ENCODE data around the gene CPA3. TPM values are rescaled to one million over a fixed set of nuclear protein-coding genes. Genes with fewer than 3 reads are reported as not detected.

The CPA3 gene
- total RNA-seq, 5 donors from 2014 or later (not counting 1 experiment from before 2014, with no cell fraction given) = 0.20 to 2.3 (median 0.75) TPM; not detected in 1

DNA sequence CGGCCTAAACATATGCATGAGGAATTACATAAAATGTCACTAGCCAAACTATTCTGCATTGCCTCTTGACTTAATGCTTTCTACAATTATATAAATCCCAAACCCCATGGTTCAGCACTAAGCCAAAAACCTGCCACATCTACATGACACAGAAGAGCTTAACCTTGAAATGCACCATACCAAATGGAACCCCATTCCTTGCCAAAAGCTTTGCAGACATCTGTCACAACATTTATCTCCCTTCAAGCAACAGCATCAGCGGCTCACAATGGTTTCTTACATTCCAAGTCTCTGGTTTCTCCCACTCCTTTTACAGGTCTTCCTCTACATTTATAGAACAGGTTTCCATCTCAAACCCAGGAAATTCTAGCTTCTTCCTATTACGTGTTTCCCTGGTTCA is 67.9 kb downstream of the CPA3 start:
- no peak overlapping the region for H3K4me3 ChIP-seq (ENCODE audit: control insufficient read depth in 1 of 2, extremely low read depth in 1 of 2, low read length in 1 of 2)
- no peaks in the 10 kb centered on the region for H3K9me3 ChIP-seq
- H3K27me3 Mint-ChIP-seq = peaks cover 24 to 33% of the 10 kb centered on the region in 2 donors
- ChIA-PET CTCF (interaction anchor here (0.7 to 0.8 kb wide), 2 partner anchors 9 to 23 kb away, joined by 3 read pairs; no protein-coding TSS in a partner anchor), POLR2A (no interaction called here)
- H3K27me3 ChIP-seq (replicated peaks in 1 of 2; ENCODE audit: control insufficient read depth in 2 of 2, extremely low read depth in 1 of 2, insufficient read depth in 2 of 2, low read length in 1 of 2) = peaks cover 0 to 3% of the 10 kb centered on the region in 2 experiments
- no peak overlapping the region for H3K27ac Mint-ChIP-seq
- H3K4me1 Mint-ChIP-seq = no peaks in the 10 kb centered on the region
- H3K36me3 ChIP-seq (ENCODE audit: control insufficient read depth in 2 of 2, extremely low read depth in 1 of 2, insufficient read depth in 1 of 2, low read length in 1 of 2) = no peaks in the 10 kb centered on the region
- no peak for ATAC-seq (replicated peaks in 1 of 4)
- no peak overlapping the region for H3K27ac ChIP-seq (ENCODE audit: low read length)
- no peak for DNase-seq
- no peaks in the 10 kb centered on the region for H3K9me3 Mint-ChIP-seq
- no peaks in the 10 kb centered on the region for H3K36me3 Mint-ChIP-seq
- no peak overlapping the region for H3K4me3 Mint-ChIP-seq
- 92% methylated on average over 1 of the region's 3 CpGs for WGBS (ENCODE audit: insufficient coverage)
- no peaks in the 10 kb centered on the region for H3K4me1 ChIP-seq (ENCODE audit: control insufficient read depth in 1 of 2, extremely low read depth in 1 of 2, insufficient read depth in 2 of 2, low read length in 2 of 2)

DNA sequence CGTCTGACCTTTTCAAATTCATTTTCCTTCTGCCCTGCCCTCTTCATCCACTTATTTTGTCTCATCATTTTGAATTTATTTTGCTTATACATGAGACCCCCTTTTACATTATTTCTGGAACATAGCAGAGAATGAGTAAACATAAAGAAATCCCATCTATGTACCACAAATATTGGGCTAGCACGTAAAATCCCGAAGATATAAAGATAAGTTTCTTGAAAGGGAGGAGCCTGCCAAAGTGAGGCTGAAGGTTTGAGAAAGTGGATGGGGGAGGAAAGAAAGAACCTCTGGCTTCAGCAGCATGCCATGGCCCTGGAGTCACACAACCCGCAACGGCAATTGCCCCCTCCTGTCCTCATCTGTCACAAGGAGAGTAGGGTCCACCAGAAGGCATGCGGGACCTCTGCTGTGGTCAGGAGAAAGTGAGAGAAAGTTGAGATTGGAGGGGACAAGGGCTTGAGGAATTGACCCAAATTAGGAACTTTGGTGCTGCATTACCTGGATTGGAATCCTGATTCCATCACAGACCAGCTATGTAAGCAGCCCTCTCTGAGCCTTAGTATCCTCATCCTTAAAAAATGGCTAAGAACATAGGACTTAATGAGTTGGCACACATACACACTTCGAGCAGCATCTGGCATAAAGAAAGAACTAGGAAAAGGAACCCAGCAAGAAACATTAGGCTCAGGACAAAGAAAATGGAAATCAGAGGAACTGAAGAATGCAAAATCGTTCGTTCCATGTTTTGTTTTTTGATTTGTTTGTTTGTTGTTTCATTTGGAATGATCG is 72.6 kb downstream of the CPA3 start:
- no peaks in the 10 kb centered on the region for H3K36me3 ChIP-seq (ENCODE audit: control insufficient read depth in 2 of 2, extremely low read depth in 1 of 2, insufficient read depth in 1 of 2, low read length in 1 of 2)
- Mint-ChIP-seq H3K4me3 (no peak overlapping the region), H3K4me1 (no peaks in the 10 kb centered on the region), H3K27me3 (peaks cover 21 to 37% of the 10 kb centered on the region in 2 donors), H3K9me3 (no peaks in the 10 kb centered on the region), H3K36me3 (no peaks in the 10 kb centered on the region), H3K27ac (no peak overlapping the region)
- no peak overlapping the region for H3K27ac ChIP-seq (ENCODE audit: low read length)
- ChIA-PET POLR2A (no interaction called here), CTCF (no interaction called here)
- no peaks in the 10 kb centered on the region for H3K4me1 ChIP-seq (ENCODE audit: control insufficient read depth in 1 of 2, extremely low read depth in 1 of 2, insufficient read depth in 2 of 2, low read length in 2 of 2)
- no peak overlapping the region for H3K4me3 ChIP-seq (ENCODE audit: control insufficient read depth in 1 of 2, extremely low read depth in 1 of 2, low read length in 1 of 2)
- H3K9me3 ChIP-seq = no peaks in the 10 kb centered on the region
- ATAC-seq (replicated peaks in 1 of 4) = no peak
- 20% methylated on average over 1 of the region's 10 CpGs for WGBS (ENCODE audit: insufficient coverage)
- H3K27me3 ChIP-seq (replicated peaks in 1 of 2; ENCODE audit: control insufficient read depth in 2 of 2, extremely low read depth in 1 of 2, insufficient read depth in 2 of 2, low read length in 1 of 2) = peaks cover 0 to 7% of the 10 kb centered on the region in 2 experiments
- DNase-seq = no peak

DNA sequence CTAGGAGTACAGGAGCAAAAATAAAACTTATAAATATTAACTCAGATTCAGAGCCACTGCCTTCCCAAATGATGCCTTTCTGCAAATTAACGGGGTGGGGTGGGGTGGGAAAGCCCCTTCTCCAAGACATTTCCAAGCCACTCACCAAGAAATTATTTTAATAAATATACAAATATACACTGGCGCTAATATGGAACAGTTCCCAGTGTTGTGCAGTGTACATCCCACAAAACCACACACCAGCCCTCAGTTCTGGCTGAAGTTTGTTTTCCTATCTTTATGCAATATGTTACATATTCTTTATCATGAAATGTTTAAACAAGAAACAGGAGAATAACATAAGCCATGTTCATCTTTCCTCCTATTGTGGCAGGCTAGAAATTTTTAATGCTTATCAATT is 73.2 kb downstream of the CPA3 start:
- Histone ChIP-seq H3K36me3 (ENCODE audit: control insufficient read depth in 2 of 2, extremely low read depth in 1 of 2, insufficient read depth in 1 of 2, low read length in 1 of 2) (no peaks in the 10 kb centered on the region), H3K4me3 (ENCODE audit: control insufficient read depth in 1 of 2, extremely low read depth in 1 of 2, low read length in 1 of 2) (no peak overlapping the region), H3K27ac (ENCODE audit: low read length) (no peak overlapping the region), H3K4me1 (ENCODE audit: control insufficient read depth in 1 of 2, extremely low read depth in 1 of 2, insufficient read depth in 2 of 2, low read length in 2 of 2) (no peaks in the 10 kb centered on the region), H3K27me3 (replicated peaks in 1 of 2; ENCODE audit: control insufficient read depth in 2 of 2, extremely low read depth in 1 of 2, insufficient read depth in 2 of 2, low read length in 1 of 2) (peaks cover 0 to 7% of the 10 kb centered on the region in 2 experiments), H3K9me3 (no peaks in the 10 kb centered on the region)
- no peaks in the 10 kb centered on the region for H3K36me3 Mint-ChIP-seq
- ChIA-PET POLR2A (interaction anchor here in 1 of 2 donors (0.6 kb wide), 1 partner anchor 225 kb away, joined by 3 read pairs; no protein-coding TSS in a partner anchor), CTCF (interaction anchor here in 1 of 2 donors (0.7 kb wide), 1 partner anchor 30 kb away, joined by 3 read pairs; no protein-coding TSS in a partner anchor)
- H3K27me3 Mint-ChIP-seq = peaks cover 15 to 32% of the 10 kb centered on the region in 2 donors
- H3K4me1 Mint-ChIP-seq = no peaks in the 10 kb centered on the region
- DNase-seq (no peak), ATAC-seq (replicated peaks in 1 of 4) (no peak)
- no peak overlapping the region for H3K4me3 Mint-ChIP-seq
- no peak overlapping the region for H3K27ac Mint-ChIP-seq
- H3K9me3 Mint-ChIP-seq = no peaks in the 10 kb centered on the region
- no CpG with 5 or more reads among the region's 2 CpGs for WGBS (ENCODE audit: insufficient coverage)

DNA sequence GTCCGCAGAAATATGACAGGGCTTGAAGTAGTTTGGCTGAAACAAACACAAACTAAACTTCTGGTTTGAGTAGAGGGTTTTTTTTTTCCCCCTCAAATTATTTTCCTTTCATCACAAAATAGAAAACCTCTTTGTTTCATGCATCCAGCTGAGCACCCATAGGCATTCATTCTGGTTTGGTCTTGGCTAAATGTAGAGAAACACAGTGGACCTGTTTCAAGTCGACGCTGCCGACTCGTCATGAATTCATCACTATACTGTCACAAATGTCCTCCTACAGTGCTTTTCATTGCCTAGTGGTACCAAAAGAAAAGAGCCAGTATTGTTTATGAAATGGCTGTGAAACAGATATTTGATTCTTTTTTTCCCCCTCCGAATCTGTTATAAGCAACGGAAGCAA is 73.8 kb downstream of the CPA3 start:
- ChIA-PET CTCF (interaction anchor here in 1 of 2 donors (0.7 kb wide), 1 partner anchor 31 kb away, joined by 3 read pairs; no protein-coding TSS in a partner anchor), POLR2A (interaction anchor here in 1 of 2 donors (0.6 kb wide), 1 partner anchor 225 kb away, joined by 3 read pairs; no protein-coding TSS in a partner anchor)
- 80% methylated on average over 1 of the region's 7 CpGs for WGBS (ENCODE audit: insufficient coverage)
- Histone ChIP-seq H3K9me3 (no peaks in the 10 kb centered on the region), H3K27ac (ENCODE audit: low read length) (no peak overlapping the region), H3K4me3 (ENCODE audit: control insufficient read depth in 1 of 2, extremely low read depth in 1 of 2, low read length in 1 of 2) (no peak overlapping the region), H3K36me3 (ENCODE audit: control insufficient read depth in 2 of 2, extremely low read depth in 1 of 2, insufficient read depth in 1 of 2, low read length in 1 of 2) (no peaks in the 10 kb centered on the region), H3K27me3 (replicated peaks in 1 of 2; ENCODE audit: control insufficient read depth in 2 of 2, extremely low read depth in 1 of 2, insufficient read depth in 2 of 2, low read length in 1 of 2) (peaks cover 0 to 7% of the 10 kb centered on the region in 2 experiments), H3K4me1 (ENCODE audit: control insufficient read depth in 1 of 2, extremely low read depth in 1 of 2, insufficient read depth in 2 of 2, low read length in 2 of 2) (no peaks in the 10 kb centered on the region)
- no peaks in the 10 kb centered on the region for H3K36me3 Mint-ChIP-seq
- no peaks in the 10 kb centered on the region for H3K9me3 Mint-ChIP-seq
- H3K27ac Mint-ChIP-seq = no peak overlapping the region
- DNase-seq (no peak), ATAC-seq (replicated peaks in 1 of 4) (no peak)
- H3K4me1 Mint-ChIP-seq = no peaks in the 10 kb centered on the region
- H3K4me3 Mint-ChIP-seq = no peak overlapping the region
- peaks cover 15 to 29% of the 10 kb centered on the region in 2 donors for H3K27me3 Mint-ChIP-seq

DNA sequence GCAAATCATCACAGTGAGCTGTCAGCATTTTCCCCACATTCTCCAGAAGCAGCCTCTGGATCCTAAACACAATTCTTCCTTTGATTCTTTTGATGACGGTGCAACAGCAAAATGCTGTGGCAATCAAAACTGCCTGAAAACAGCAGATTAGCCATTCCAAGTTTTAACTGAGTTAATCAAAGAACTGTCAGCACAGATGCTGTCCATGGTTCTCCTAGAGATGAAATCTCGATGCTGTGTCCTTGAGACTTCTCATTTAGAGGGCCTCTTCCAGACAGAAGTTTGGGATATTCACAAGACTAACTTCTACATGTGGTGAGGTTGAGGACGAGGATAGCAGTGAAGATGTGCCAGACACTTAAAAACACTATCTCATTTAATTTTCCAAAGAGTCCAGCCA is 75.9 kb downstream of the CPA3 start:
- Mint-ChIP-seq H3K4me3 (no peak overlapping the region), H3K27me3 (peaks cover 11 to 23% of the 10 kb centered on the region in 2 donors), H3K27ac (no peak overlapping the region), H3K4me1 (no peaks in the 10 kb centered on the region), H3K36me3 (no peaks in the 10 kb centered on the region), H3K9me3 (no peaks in the 10 kb centered on the region)
- ATAC-seq (replicated peaks in 1 of 4) (no peak), DNase-seq (no peak)
- H3K9me3 ChIP-seq = no peaks in the 10 kb centered on the region
- no peaks in the 10 kb centered on the region for H3K4me1 ChIP-seq (ENCODE audit: control insufficient read depth in 1 of 2, extremely low read depth in 1 of 2, insufficient read depth in 2 of 2, low read length in 2 of 2)
- WGBS (ENCODE audit: insufficient coverage) = 92% methylated on average over 1 of the region's 3 CpGs
- H3K27me3 ChIP-seq (replicated peaks in 1 of 2; ENCODE audit: control insufficient read depth in 2 of 2, extremely low read depth in 1 of 2, insufficient read depth in 2 of 2, low read length in 1 of 2) = peaks cover 0 to 7% of the 10 kb centered on the region in 2 experiments
- no peak overlapping the region for H3K4me3 ChIP-seq (ENCODE audit: control insufficient read depth in 1 of 2, extremely low read depth in 1 of 2, low read length in 1 of 2)
- no peaks in the 10 kb centered on the region for H3K36me3 ChIP-seq (ENCODE audit: control insufficient read depth in 2 of 2, extremely low read depth in 1 of 2, insufficient read depth in 1 of 2, low read length in 1 of 2)
- H3K27ac ChIP-seq (ENCODE audit: low read length) = no peak overlapping the region
- ChIA-PET POLR2A (no interaction called here), CTCF (interaction anchor here in 1 of 2 donors (0.7 kb wide), 1 partner anchor 1310 kb away, joined by 3 read pairs; no protein-coding TSS in a partner anchor)

DNA sequence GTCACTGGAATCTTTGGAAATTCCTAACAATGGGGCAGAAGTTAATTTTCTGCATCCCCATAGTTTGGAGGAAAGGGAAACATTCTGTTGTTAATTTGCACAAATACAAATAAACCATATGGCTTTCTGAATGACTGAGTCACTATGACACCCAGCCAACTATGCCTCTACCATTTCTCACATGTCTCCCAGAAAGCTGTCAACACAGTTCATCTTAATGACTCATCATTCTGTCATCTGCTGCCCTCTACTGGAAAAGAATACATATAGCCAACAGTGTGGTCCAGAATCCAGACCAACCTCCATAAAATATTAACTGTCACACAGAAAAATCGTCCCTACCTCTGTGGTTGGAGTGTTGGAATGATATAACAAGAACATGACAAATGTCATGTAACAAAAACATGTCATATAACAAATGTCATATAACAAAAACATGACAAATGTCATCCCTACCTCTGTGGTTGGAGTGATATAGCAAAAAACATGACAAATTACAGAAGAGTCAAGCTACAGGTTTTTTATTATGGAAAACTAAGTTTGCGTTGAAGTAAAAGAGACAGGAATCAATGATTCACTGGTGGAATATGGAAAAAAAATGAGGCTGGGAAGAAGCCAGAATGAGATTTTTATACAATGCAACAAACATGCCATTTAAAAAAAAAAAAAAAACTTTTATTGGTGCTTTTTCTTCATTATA is 78.6 kb downstream of the CPA3 start:
- Histone ChIP-seq H3K27me3 (replicated peaks in 1 of 2; ENCODE audit: control insufficient read depth in 2 of 2, extremely low read depth in 1 of 2, insufficient read depth in 2 of 2, low read length in 1 of 2) (peaks cover 0 to 3% of the 10 kb centered on the region in 2 experiments), H3K9me3 (no peaks in the 10 kb centered on the region), H3K4me3 (ENCODE audit: control insufficient read depth in 1 of 2, extremely low read depth in 1 of 2, low read length in 1 of 2) (no peak overlapping the region), H3K4me1 (ENCODE audit: control insufficient read depth in 1 of 2, extremely low read depth in 1 of 2, insufficient read depth in 2 of 2, low read length in 2 of 2) (no peaks in the 10 kb centered on the region), H3K27ac (ENCODE audit: low read length) (no peak overlapping the region), H3K36me3 (ENCODE audit: control insufficient read depth in 2 of 2, extremely low read depth in 1 of 2, insufficient read depth in 1 of 2, low read length in 1 of 2) (no peaks in the 10 kb centered on the region)
- Mint-ChIP-seq H3K4me1 (no peaks in the 10 kb centered on the region), H3K4me3 (no peak overlapping the region), H3K27me3 (peaks cover 0 to 6% of the 10 kb centered on the region in 2 donors), H3K27ac (no peak overlapping the region), H3K36me3 (no peaks in the 10 kb centered on the region), H3K9me3 (no peaks in the 10 kb centered on the region)
- ATAC-seq (replicated peaks in 1 of 4) = peak; percentile 63 to 88 (median 77)
- ChIA-PET POLR2A (no interaction called here), CTCF (interaction anchor here (0.6 to 2.8 kb wide), 8 partner anchors 10 to 256 kb away, joined by 3 to 14 read pairs (median 4); no protein-coding TSS in a partner anchor)
- peak in 2 of 35 experiments; percentile 4 to 57 for DNase-seq
- no CpG with 5 or more reads among the region's 2 CpGs for WGBS (ENCODE audit: insufficient coverage)

Data from T-cell (primary cell).